Activated CD4-positive, alpha-beta T cell treated with anti-CD3 and anti-CD28 coated beads for 4 hours (primary cell): ENCODE measurements around the gene SEL1L2.

Source experiments
- DNase-seq, 2 donors: peaks; one replicate each; pipeline ENCODE4 v3.0.0-alpha.2; 2020

Gene SEL1L2

GRCh38 chr20:13929836-13930235 lies 60.6 kb downstream of the SEL1L2 start:
- DNase-seq, result no peak

- DNase-seq, result no peak
Measured at GRCh38 chr20:13928901-13929300, 61.5 kb downstream of the SEL1L2 start.

- DNase-seq, result no peak
Measured at GRCh38 chr20:13927171-13927570, 63.2 kb downstream of the SEL1L2 start.

GRCh38 chr20:13922241-13922640 lies 68.2 kb downstream of the SEL1L2 start:
- DNase-seq, result no peak

GRCh38 chr20:13915284-13915683 lies 75.1 kb downstream of the SEL1L2 start:
- DNase-seq, result no peak

GRCh38 chr20:13913572-13913971 lies 76.8 kb downstream of the SEL1L2 start:
- no peak for DNase-seq

- no peak for DNase-seq
Measured at GRCh38 chr20:13913131-13913530, 77.3 kb downstream of the SEL1L2 start.

GRCh38 chr20:13910492-13910891 lies 79.9 kb downstream of the SEL1L2 start:
- no peak for DNase-seq

GRCh38 chr20:13909067-13909466 lies 81.3 kb downstream of the SEL1L2 start:
- no peak for DNase-seq

GRCh38 chr20:13904766-13905165 lies 85.6 kb downstream of the SEL1L2 start:
- DNase-seq, result no peak

GRCh38 chr20:13900496-13900895 lies 89.9 kb downstream of the SEL1L2 start:
- no peak for DNase-seq

- DNase-seq, result no peak
Measured at GRCh38 chr20:13898012-13898612, 92.3 kb downstream of the SEL1L2 start.

- no peak for DNase-seq
Measured at GRCh38 chr20:13891575-13891974, 98.8 kb downstream of the SEL1L2 start.

GRCh38 chr20:13884803-13885202 lies 105.6 kb downstream of the SEL1L2 start:
- DNase-seq, result no peak

GRCh38 chr20:13883425-13883824 lies 107.0 kb downstream of the SEL1L2 start:
- no peak for DNase-seq

- no peak for DNase-seq
Measured at GRCh38 chr20:13878566-13878965, 111.8 kb downstream of the SEL1L2 start.

GRCh38 chr20:13877793-13878192 lies 112.6 kb downstream of the SEL1L2 start:
- no peak for DNase-seq

GRCh38 chr20:13875265-13875811 lies 115.1 kb downstream of the SEL1L2 start:
- DNase-seq, result no peak

- DNase-seq, result no peak
Measured at GRCh38 chr20:13874394-13875157, 115.8 kb downstream of the SEL1L2 start.

GRCh38 chr20:13873831-13874230 lies 116.6 kb downstream of the SEL1L2 start:
- DNase-seq, result no peak

GRCh38 chr20:13870170-13870748 lies 120.2 kb downstream of the SEL1L2 start:
- DNase-seq, result no peak

- DNase-seq, result no peak
Measured at GRCh38 chr20:13868331-13868730, 122.1 kb downstream of the SEL1L2 start.

GRCh38 chr20:13865791-13866351 lies 124.5 kb downstream of the SEL1L2 start:
- DNase-seq, result no peak

- no peak for DNase-seq
Measured at GRCh38 chr20:13865156-13865555, 125.3 kb downstream of the SEL1L2 start.
